Stimulated activated CD8-positive, alpha-beta memory T cell treated with anti-CD3 and anti-CD28 coated beads, Interleukin-15, amount 100 ng/mL, for 4 hours (primary cell): ENCODE results near the gene SLC2A10.

ENCODE experiments used
- DNase-seq, 2 donors: peaks; one replicate each; pipeline ENCODE4 v3.0.0-alpha.2; 2020; ENCODE audit warnings: low read depth in 2 of 2

The SLC2A10 gene

GRCh38 chr20:46770330-46771194 is 61.1 kb downstream of the SLC2A10 start:
- DNase-seq, result no peak

GRCh38 chr20:46771195-46771588 is 61.7 kb downstream of the SLC2A10 start:
- DNase-seq, result no peak

GRCh38 chr20:46772901-46773300 is 63.5 kb downstream of the SLC2A10 start:
- no peak for DNase-seq

- no peak for DNase-seq
Measured at GRCh38 chr20:46773680-46774079, 64.2 kb downstream of the SLC2A10 start.

GRCh38 chr20:46774236-46774635 is 64.8 kb downstream of the SLC2A10 start:
- DNase-seq, result no peak

- no peak for DNase-seq
Measured at GRCh38 chr20:46774943-46775560, 65.6 kb downstream of the SLC2A10 start.

- DNase-seq, result no peak
Measured at GRCh38 chr20:46775806-46776205, 66.4 kb downstream of the SLC2A10 start.

- no peak for DNase-seq
Measured at GRCh38 chr20:46777331-46777730, 67.9 kb downstream of the SLC2A10 start.

GRCh38 chr20:46779831-46780230 is 70.4 kb downstream of the SLC2A10 start:
- DNase-seq, result no peak

GRCh38 chr20:46784436-46785127 is 75.1 kb downstream of the SLC2A10 start:
- no peak for DNase-seq
